ENCODE measurements around the gene MICAL3. TPM values are rescaled to one million over a fixed set of nuclear protein-coding genes. Genes with fewer than 3 reads are reported as not detected.

The MICAL3 gene
- polyA plus RNA-seq, 3 donors, result 0.23 to 0.84 TPM; not detected in 1

DNA sequence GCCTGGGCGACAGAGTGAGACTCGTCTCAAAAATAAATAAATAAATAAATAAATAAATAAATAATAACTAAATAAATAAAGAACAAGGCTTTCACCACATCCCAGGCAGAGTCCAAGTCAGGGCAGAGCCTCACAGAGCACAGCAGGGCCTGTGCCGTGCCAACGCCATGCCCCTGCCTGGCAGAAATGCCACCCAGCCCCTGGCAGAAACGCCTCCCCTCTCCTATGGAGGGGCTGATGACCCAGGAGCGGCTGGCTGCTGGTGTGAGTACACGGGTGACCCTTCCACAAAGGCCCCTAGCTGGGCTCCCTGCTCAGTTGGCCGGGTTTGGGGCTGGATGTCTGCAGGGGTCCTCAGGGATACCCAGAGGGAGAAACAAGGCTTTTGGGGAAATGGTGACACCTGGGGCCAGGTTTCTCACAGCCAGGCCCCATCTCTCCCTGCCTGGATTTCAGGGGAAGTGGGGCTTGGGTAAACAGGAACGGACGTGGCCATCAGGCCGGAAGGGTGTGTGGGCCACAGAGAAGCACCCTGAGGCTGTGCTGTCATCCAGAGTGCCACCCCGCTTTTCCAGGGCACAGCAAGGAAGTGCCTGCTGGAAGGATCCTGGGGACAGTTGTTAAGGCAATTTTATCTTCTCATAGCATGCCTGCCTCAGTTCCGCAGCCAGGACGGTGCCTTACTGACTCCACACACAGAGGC, 255.2 kb downstream of the MICAL3 start:
- DNase-seq, result peak; percentile 63 to 76 (median 67)
- Histone ChIP-seq H4K20me1 (ENCODE audit: insufficient read depth, low read length) (peaks cover 86% of the 10 kb centered on the region), H2AFZ (ENCODE audit: insufficient read depth, low read depth, low read length, poor library complexity, severe bottlenecking) (no peak overlapping the region), H3K27ac (ENCODE audit: low read depth in 1 of 2, low read length in 2 of 2) (peak overlapping the region; percentile 93 to 99), H3K9me3 (replicated peaks in 1 of 2; ENCODE audit: control insufficient read depth in 1 of 2, insufficient read depth in 1 of 2, low read length in 2 of 2) (no peaks in the 10 kb centered on the region), H3K36me3 (replicated peaks in 1 of 2; ENCODE audit: control insufficient read depth in 1 of 2, insufficient read depth in 2 of 2, low read length in 2 of 2) (peaks cover 0 to 2% of the 10 kb centered on the region in 2 donors), H3K9ac (ENCODE audit: insufficient read depth, low read length, poor library complexity, severe bottlenecking) (peak overlapping the region; percentile 54), H3K4me2 (replicated peaks; ENCODE audit: extremely low read depth, low read length, poor library complexity, severe bottlenecking) (peak overlapping the region; percentile 97), H3K4me3 (replicated peaks in 1 of 3; ENCODE audit: low read depth in 2 of 3, low read length in 3 of 3) (peak overlapping the region in 1 of 3 experiments; percentile 55), H3K79me2 (ENCODE audit: insufficient read depth, low read length) (peaks cover 100% of the 10 kb centered on the region), H3K4me1 (ENCODE audit: control insufficient read depth in 1 of 2, insufficient read depth in 2 of 2, low read length in 2 of 2) (peaks cover 67 to 82% of the 10 kb centered on the region in 2 donors), H3K27me3 (ENCODE audit: control insufficient read depth in 2 of 2, insufficient read depth in 2 of 2, low read length in 2 of 2) (no peaks in the 10 kb centered on the region)
- H3K36me3 Mint-ChIP-seq, result peaks cover 15 to 46% of the 10 kb centered on the region in 2 donors
- 52% methylated on average over 10 of the region's 14 CpGs for WGBS (ENCODE audit: insufficient coverage)
- peaks cover 69% of the 10 kb centered on the region for H3K4me1 Mint-ChIP-seq
- H3K4me3 Mint-ChIP-seq, result peak overlapping the region; percentile 51 to 72
- peak overlapping the region; percentile 93 to 99 (median 99) for H3K27ac Mint-ChIP-seq
- intact Hi-C loops (cut with micrococcal nuclease), result no loop called here
- no peaks in the 10 kb centered on the region for H3K27me3 Mint-ChIP-seq (ENCODE audit: low read depth in 3 of 3)
- peaks cover 0 to 2% (median 0%) of the 10 kb centered on the region in 7 donors for H3K9me3 Mint-ChIP-seq
- TF ChIP-seq CTCF (IDR thresholded peaks at IDR 0.05), result no peak

GRCh38 chr22:17767233-17768065, 256.9 kb downstream of the MICAL3 start:
- H3K9me3 Mint-ChIP-seq, result peaks cover 0 to 2% (median 0%) of the 10 kb centered on the region in 7 donors
- peaks cover 65 to 85% of the 10 kb centered on the region in 2 donors for H3K4me1 ChIP-seq (ENCODE audit: control insufficient read depth in 1 of 2, insufficient read depth in 2 of 2, low read length in 2 of 2)

More at GRCh38 chr22:17767233-17768065, 256.9 kb downstream of the MICAL3 start:
- intact Hi-C loops (cut with micrococcal nuclease), result no loop called here
- Histone ChIP-seq H3K79me2 (ENCODE audit: insufficient read depth, low read length) (peaks cover 100% of the 10 kb centered on the region), H4K20me1 (ENCODE audit: insufficient read depth, low read length) (peaks cover 89% of the 10 kb centered on the region), H3K36me3 (replicated peaks in 1 of 2; ENCODE audit: control insufficient read depth in 1 of 2, insufficient read depth in 2 of 2, low read length in 2 of 2) (peaks cover 0 to 2% of the 10 kb centered on the region in 2 donors), H3K9ac (ENCODE audit: insufficient read depth, low read length, poor library complexity, severe bottlenecking) (no peak overlapping the region), H3K9me3 (replicated peaks in 1 of 2; ENCODE audit: control insufficient read depth in 1 of 2, insufficient read depth in 1 of 2, low read length in 2 of 2) (no peaks in the 10 kb centered on the region), H3K4me2 (replicated peaks; ENCODE audit: extremely low read depth, low read length, poor library complexity, severe bottlenecking) (no peak overlapping the region), H3K4me3 (replicated peaks in 1 of 3; ENCODE audit: low read depth in 2 of 3, low read length in 3 of 3) (no peak overlapping the region), H3K27me3 (ENCODE audit: control insufficient read depth in 2 of 2, insufficient read depth in 2 of 2, low read length in 2 of 2) (no peaks in the 10 kb centered on the region), H2AFZ (ENCODE audit: insufficient read depth, low read depth, low read length, poor library complexity, severe bottlenecking) (no peak overlapping the region), H3K27ac (ENCODE audit: low read depth in 1 of 2, low read length in 2 of 2) (peak overlapping the region; percentile 42 to 45)
- peak overlapping the region; percentile 8 to 98 (median 52) for H3K27ac Mint-ChIP-seq
- no peaks in the 10 kb centered on the region for H3K27me3 Mint-ChIP-seq (ENCODE audit: low read depth in 3 of 3)
- peaks cover 14 to 48% of the 10 kb centered on the region in 2 donors for H3K36me3 Mint-ChIP-seq
- WGBS (ENCODE audit: insufficient coverage), result 85% methylated on average over 9 of the region's 14 CpGs
- no peak for DNase-seq
- TF ChIP-seq CTCF (IDR thresholded peaks at IDR 0.05), result no peak
- peaks cover 67% of the 10 kb centered on the region for H3K4me1 Mint-ChIP-seq
- no peak overlapping the region for H3K4me3 Mint-ChIP-seq

Data from CD14-positive monocyte (primary cell).